ENCODE results near the gene MISP. TPM values are rescaled to one million over a fixed set of nuclear protein-coding genes. Genes with fewer than 3 reads are reported as not detected.
A peak's percentile ranks its signal among the peaks of the same experiment; 100 is the strongest.

Gene MISP
- total and polyA plus RNA-seq, 9 of the 15 experiments (the other 6 are each of a cell fraction or from before 2014, with no cell fraction given) = 0.04 to 0.29 (median 0.05) TPM; not detected in 5

DNA sequence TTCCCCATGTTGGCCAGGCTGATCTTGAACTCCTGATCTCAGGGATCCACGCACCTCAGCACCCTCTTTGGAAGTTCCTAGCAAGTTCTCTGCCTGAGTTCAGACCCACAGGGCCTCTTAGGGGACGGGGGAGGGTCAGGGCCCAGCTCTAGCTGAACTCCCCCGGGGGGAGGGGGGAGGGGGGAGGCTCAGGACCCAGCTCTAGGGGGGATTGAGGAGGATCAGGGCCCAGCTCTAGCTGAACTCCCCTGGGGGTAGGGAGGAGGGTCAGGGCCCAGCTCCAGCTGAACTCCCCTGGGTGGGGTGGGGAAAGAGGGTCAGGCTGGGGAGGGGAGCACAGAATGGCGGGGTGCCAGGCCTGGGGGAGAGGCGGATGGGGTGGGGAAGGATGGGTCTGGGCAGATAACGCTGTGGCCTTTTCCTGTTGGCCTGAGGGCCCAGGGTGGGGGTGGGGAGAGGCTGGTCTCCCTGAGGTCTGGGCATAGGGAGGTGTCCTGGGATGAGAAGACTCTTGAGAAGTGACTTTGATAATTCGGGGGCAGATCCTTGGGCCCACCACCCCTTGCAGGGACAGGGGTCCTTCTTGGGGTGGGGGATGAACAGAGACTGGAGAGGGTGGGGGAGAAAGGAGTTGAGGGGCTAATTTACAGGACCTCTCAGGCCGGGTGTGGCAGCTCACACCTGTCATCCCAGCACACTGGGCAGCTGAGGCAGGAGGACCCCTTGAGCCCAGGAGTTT lies 40.8 kb downstream of the MISP start (continued):
- peak; percentile 58; the same call in 1 of the 2 replicates for TF ChIP-seq MECOM (CRISPR knock-in tag; IDR thresholded peaks at IDR 0.05)
- TF ChIP-seq PHB (CRISPR knock-in tag; IDR thresholded peaks at IDR 0.05) = no peak
- no peak for TF ChIP-seq ZNF79 (CRISPR knock-in tag; IDR thresholded peaks at IDR 0.05; ENCODE audit: low read depth)
- TF ChIP-seq NR2F6 (CRISPR knock-in tag; IDR thresholded peaks at IDR 0.05) = no peak
- TF ChIP-seq, protein P1, sequence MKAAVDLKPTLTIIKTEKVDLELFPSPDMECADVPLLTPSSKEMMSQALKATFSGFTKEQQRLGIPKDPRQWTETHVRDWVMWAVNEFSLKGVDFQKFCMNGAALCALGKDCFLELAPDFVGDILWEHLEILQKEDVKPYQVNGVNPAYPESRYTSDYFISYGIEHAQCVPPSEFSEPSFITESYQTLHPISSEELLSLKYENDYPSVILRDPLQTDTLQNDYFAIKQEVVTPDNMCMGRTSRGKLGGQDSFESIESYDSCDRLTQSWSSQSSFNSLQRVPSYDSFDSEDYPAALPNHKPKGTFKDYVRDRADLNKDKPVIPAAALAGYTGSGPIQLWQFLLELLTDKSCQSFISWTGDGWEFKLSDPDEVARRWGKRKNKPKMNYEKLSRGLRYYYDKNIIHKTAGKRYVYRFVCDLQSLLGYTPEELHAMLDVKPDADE (conservative IDR thresholded peaks at IDR 0.05; ENCODE audit: control insufficient read depth, low read depth, low read length) = peak; percentile 87
- no peak; the same call in 1 of the 2 replicates for TF ChIP-seq CREB1 (IDR thresholded peaks at IDR 0.05)
- no peak for TF ChIP-seq CREB1 (CRISPR knock-in tag; IDR thresholded peaks at IDR 0.05)
- no peak for TF ChIP-seq KLF13 (tag; IDR thresholded peaks at IDR 0.05; ENCODE audit: borderline replicate concordance, low read depth)
- TF ChIP-seq SAFB (IDR thresholded peaks at IDR 0.05; ENCODE audit: borderline replicate concordance, low read depth, low read length) = no peak
- TF ChIP-seq L3MBTL2 (IDR thresholded peaks at IDR 0.05) = no peak
- TF ChIP-seq, protein P2, sequence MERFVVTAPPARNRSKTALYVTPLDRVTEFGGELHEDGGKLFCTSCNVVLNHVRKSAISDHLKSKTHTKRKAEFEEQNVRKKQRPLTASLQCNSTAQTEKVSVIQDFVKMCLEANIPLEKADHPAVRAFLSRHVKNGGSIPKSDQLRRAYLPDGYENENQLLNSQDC (CRISPR knock-in tag; IDR thresholded peaks at IDR 0.05) = no peak
- no peak for TF ChIP-seq ZNF133 (CRISPR knock-in tag; IDR thresholded peaks at IDR 0.05)
- no peak for TF ChIP-seq RBM25 (IDR thresholded peaks at IDR 0.05; ENCODE audit: low read depth, low read length, severe bottlenecking)
- TF ChIP-seq, protein P3, sequence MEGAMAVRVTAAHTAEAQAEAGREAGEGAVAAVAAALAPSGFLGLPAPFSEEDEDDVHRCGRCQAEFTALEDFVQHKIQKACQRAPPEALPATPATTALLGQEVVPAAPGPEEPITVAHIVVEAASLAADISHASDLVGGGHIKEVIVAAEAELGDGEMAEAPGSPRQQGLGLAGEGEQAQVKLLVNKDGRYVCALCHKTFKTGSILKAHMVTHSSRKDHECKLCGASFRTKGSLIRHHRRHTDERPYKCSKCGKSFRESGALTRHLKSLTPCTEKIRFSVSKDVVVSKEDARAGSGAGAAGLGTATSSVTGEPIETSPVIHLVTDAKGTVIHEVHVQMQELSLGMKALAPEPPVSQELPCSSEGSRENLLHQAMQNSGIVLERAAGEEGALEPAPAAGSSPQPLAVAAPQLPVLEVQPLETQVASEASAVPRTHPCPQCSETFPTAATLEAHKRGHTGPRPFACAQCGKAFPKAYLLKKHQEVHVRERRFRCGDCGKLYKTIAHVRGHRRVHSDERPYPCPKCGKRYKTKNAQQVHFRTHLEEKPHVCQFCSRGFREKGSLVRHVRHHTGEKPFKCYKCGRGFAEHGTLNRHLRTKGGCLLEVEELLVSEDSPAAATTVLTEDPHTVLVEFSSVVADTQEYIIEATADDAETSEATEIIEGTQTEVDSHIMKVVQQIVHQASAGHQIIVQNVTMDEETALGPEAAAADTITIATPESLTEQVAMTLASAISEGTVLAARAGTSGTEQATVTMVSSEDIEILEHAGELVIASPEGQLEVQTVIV (CRISPR knock-in tag; IDR thresholded peaks at IDR 0.05; ENCODE audit: borderline replicate concordance) = no peak
- TF ChIP-seq, protein P4, sequence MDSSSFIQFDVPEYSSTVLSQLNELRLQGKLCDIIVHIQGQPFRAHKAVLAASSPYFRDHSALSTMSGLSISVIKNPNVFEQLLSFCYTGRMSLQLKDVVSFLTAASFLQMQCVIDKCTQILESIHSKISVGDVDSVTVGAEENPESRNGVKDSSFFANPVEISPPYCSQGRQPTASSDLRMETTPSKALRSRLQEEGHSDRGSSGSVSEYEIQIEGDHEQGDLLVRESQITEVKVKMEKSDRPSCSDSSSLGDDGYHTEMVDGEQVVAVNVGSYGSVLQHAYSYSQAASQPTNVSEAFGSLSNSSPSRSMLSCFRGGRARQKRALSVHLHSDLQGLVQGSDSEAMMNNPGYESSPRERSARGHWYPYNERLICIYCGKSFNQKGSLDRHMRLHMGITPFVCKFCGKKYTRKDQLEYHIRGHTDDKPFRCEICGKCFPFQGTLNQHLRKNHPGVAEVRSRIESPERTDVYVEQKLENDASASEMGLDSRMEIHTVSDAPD (CRISPR knock-in tag; IDR thresholded peaks at IDR 0.05) = no peak
- no peak for TF ChIP-seq RBM17 (IDR thresholded peaks at IDR 0.05; ENCODE audit: borderline replicate concordance, low read depth, low read length)
- no peak for TF ChIP-seq ZNF77 (CRISPR knock-in tag; IDR thresholded peaks at IDR 0.05)
- 0 out of 2 replicates have a peak, but pooled peaks have one; percentile 22 for TF ChIP-seq NR1H2 (CRISPR knock-in tag; IDR thresholded peaks at IDR 0.05)
- TF ChIP-seq, protein P5, sequence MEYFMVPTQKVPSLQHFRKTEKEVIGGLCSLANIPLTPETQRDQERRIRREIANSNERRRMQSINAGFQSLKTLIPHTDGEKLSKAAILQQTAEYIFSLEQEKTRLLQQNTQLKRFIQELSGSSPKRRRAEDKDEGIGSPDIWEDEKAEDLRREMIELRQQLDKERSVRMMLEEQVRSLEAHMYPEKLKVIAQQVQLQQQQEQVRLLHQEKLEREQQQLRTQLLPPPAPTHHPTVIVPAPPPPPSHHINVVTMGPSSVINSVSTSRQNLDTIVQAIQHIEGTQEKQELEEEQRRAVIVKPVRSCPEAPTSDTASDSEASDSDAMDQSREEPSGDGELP (CRISPR knock-in tag; IDR thresholded peaks at IDR 0.05; ENCODE audit: borderline replicate concordance) = peak; percentile 66; the same call in 1 of the 2 replicates
- TF ChIP-seq SAFB2 (IDR thresholded peaks at IDR 0.05; ENCODE audit: borderline replicate concordance, low read depth, low read length, severe bottlenecking) = no peak
- TF ChIP-seq ZNF239 (CRISPR knock-in tag; IDR thresholded peaks at IDR 0.05) = no peak
- no peak for TF ChIP-seq SPI1 (IDR thresholded peaks at IDR 0.05; ENCODE audit: borderline replicate concordance, low read depth, low read length)
- TF ChIP-seq, protein P6, sequence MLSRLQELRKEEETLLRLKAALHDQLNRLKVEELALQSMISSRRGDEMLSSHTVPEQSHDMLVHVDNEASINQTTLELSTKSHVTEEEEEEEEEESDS (CRISPR knock-in tag; IDR thresholded peaks at IDR 0.05) = no peak
